CD14-positive monocyte (primary cell): ENCODE data around the gene FGF9. TPM values are rescaled to one million over a fixed set of nuclear protein-coding genes. Genes with fewer than 3 reads are reported as not detected.

Source experiments
- DNase-seq, 3 donors: peaks; one replicate each; pipeline ENCODE4 v3.0.0-alpha.2; 2011 to 2022
- H2AFZ ChIP-seq: 2 replicates; pipeline ENCODE4 v1.6.0; 2012; ENCODE audit warnings: mild to moderate bottlenecking, low read depth, low read length, inconsistent platforms; ENCODE audit not compliant: insufficient read depth, poor library complexity, severe bottlenecking
- H3K27ac ChIP-seq, 2 donors: 1 replicate in 1 of 2; 2 replicates in 1 of 2; pipeline ENCODE4 v1.5.1; 2012 to 2013; ENCODE audit warnings: low read length in 2 of 2, control low read depth in 1 of 2, inconsistent platforms in 1 of 2, low read depth in 1 of 2, mild to moderate bottlenecking in 1 of 2
- H3K27me3 ChIP-seq, 2 donors: one replicate each; pipeline versions ENCODE4 v1.6.0 to v1.6.1; 2011 to 2013; ENCODE audit warnings: low read length in 2 of 2; ENCODE audit not compliant: control insufficient read depth in 2 of 2, insufficient read depth in 2 of 2
- H3K36me3 ChIP-seq, 2 donors: replicated peaks in 1 of 2; 1 replicate in 1 of 2; 2 replicates in 1 of 2; pipeline versions ENCODE4 v1.5.1 to v1.6.1; 2012 to 2013; ENCODE audit warnings: low read length in 2 of 2, control low read depth in 1 of 2, inconsistent platforms in 1 of 2, mild to moderate bottlenecking in 1 of 2; ENCODE audit not compliant: insufficient read depth in 2 of 2, control insufficient read depth in 1 of 2
- H3K4me1 ChIP-seq, 2 donors: 1 replicate in 1 of 2; 2 replicates in 1 of 2; pipeline versions ENCODE4 v1.5.1 to v1.6.1; 2012 to 2013; ENCODE audit warnings: low read length in 2 of 2, control low read depth in 1 of 2, inconsistent platforms in 1 of 2, mild to moderate bottlenecking in 1 of 2, moderate library complexity in 1 of 2; ENCODE audit not compliant: insufficient read depth in 2 of 2, control insufficient read depth in 1 of 2
- H3K4me2 ChIP-seq: replicated peaks from 2 replicates; pipeline ENCODE3; 2012; ENCODE audit warnings: low read length, moderate library complexity, mild to moderate bottlenecking; ENCODE audit not compliant: poor library complexity, severe bottlenecking; ENCODE audit errors: extremely low read depth
- H3K4me3 ChIP-seq, 3 experiments: fragments of 200-600 bp in 1 of 3; sonication (generic) in 1 of 3; replicated peaks in 1 of 3; 1 replicate in 2 of 3; 2 replicates in 1 of 3; pipeline ENCODE4 v1.5.1; 2011 to 2013; ENCODE audit warnings: low read length in 3 of 3, mild to moderate bottlenecking in 3 of 3, control low read depth in 2 of 3, low read depth in 2 of 3, inconsistent platforms in 1 of 3, moderate library complexity in 1 of 3
- H3K79me2 ChIP-seq: 2 replicates; pipeline ENCODE4 v1.6.0; 2012; ENCODE audit warnings: mild to moderate bottlenecking, control low read depth, inconsistent platforms, low read length, moderate library complexity; ENCODE audit not compliant: insufficient read depth
- H3K9ac ChIP-seq: 2 replicates; pipeline ENCODE4 v1.6.0; 2017; ENCODE audit warnings: low read length, mild to moderate bottlenecking; ENCODE audit not compliant: insufficient read depth, poor library complexity, severe bottlenecking
- H3K9me3 ChIP-seq, 2 donors: replicated peaks in 1 of 2; 1 replicate in 1 of 2; 2 replicates in 1 of 2; pipeline versions ENCODE4 v1.5.1 to v1.6.1; 2012 to 2013; ENCODE audit warnings: low read length in 2 of 2, control low read depth in 1 of 2; ENCODE audit not compliant: control insufficient read depth in 1 of 2, insufficient read depth in 1 of 2
- H4K20me1 ChIP-seq: 2 replicates; pipeline ENCODE4 v1.6.0; 2012; ENCODE audit warnings: mild to moderate bottlenecking, low read length, control low read depth, moderate library complexity; ENCODE audit not compliant: insufficient read depth
- H3K27ac Mint-ChIP-seq, 7 donors: one replicate each; pipeline ENCODE4 v1.8.0; 2020; ENCODE audit warnings: mild to moderate bottlenecking in 7 of 7, mixed read lengths in 7 of 7, moderate library complexity in 6 of 7, inconsistent platforms in 2 of 7
- H3K27me3 Mint-ChIP-seq, 3 donors: one replicate each; pipeline ENCODE4 v1.8.0; 2021 to 2022; ENCODE audit warnings: low read depth in 3 of 3, mild to moderate bottlenecking in 3 of 3, mixed read lengths in 3 of 3, moderate library complexity in 3 of 3, inconsistent platforms in 1 of 3
- H3K36me3 Mint-ChIP-seq, 2 donors: one replicate each; pipeline ENCODE4 v1.8.0; 2020; ENCODE audit warnings: mixed read lengths in 2 of 2, inconsistent platforms in 1 of 2, mild to moderate bottlenecking in 1 of 2
- H3K4me1 Mint-ChIP-seq: one replicate; pipeline ENCODE4 v1.8.0; 2020; ENCODE audit warnings: mild to moderate bottlenecking, mixed read lengths
- H3K4me3 Mint-ChIP-seq, 2 donors: one replicate each; pipeline ENCODE4 v1.8.0; 2020; ENCODE audit warnings: mild to moderate bottlenecking in 2 of 2, mixed read lengths in 2 of 2, moderate library complexity in 1 of 2
- H3K9me3 Mint-ChIP-seq, 7 donors: one replicate each; pipeline ENCODE4 v1.8.0; 2020 to 2022; ENCODE audit warnings: mixed read lengths in 7 of 7, mild to moderate bottlenecking in 6 of 7, moderate library complexity in 6 of 7, inconsistent platforms in 2 of 7
- whole genome bisulfite sequencing: methylation state at CpG from one replicate; pipeline ENCODE4 v1.1.5; 2013; ENCODE audit warnings: missing lambda C conversion rate; ENCODE audit not compliant: insufficient coverage; 5-methylcytosine and 5-hydroxymethylcytosine counted together
- intact Hi-C, 2 donors: fragments of 100-400 bp; cut with micrococcal nuclease; formaldehyde crosslinking; loops; one replicate each; pipeline versions ENCODE4 v1.15.0 to v1.15.1; 2023
- polyA plus RNA-seq, 3 donors: library from polyadenylated mRNA; depleted of rRNA in 1 of 3; unstranded in 2 of 3; stranded (reverse) in 1 of 3; fragments of 300-500 nt in 2 of 3; fragments of >200 nt in 1 of 3; fragmentation: Illumina TruSeq in 2 of 3; gene quantifications; 1 replicate in 2 of 3; 2 replicates in 1 of 3; pipeline ENCODE4 v1.2.3, GENCODE V29; 2012 to 2021
- TF ChIP-seq, protein P1 (sequence below): fragments of 200-600 bp; IDR thresholded peaks from one replicate; pipeline ENCODE4 v1.8.0; 2022; ENCODE audit warnings: antibody characterized with exemption, mild to moderate bottlenecking

The FGF9 gene
- polyA plus RNA-seq, 3 donors, result 0.03 to 0.16 TPM; not detected in 1

DNA sequence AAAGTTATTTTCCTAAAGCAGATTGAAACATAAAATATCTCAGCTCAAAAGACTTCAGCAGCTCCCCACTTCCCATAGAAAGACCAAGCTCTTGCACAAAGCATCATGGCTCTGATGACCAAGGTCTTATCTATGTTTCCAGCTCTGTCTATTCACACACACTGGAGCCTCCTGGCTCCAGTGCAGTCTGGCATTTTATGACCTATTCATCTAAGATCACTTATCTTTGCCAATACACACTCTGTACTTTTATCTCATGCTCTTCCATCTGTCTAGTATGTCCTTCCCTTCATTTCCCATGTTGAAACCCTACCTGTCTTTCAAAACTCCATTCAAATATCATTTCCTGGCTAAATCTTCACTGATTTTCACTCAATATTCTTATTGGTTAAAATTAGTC lies 74.4 kb downstream of the FGF9 start:
- no peaks in the 10 kb centered on the region for H3K27me3 ChIP-seq
- intact Hi-C loops, result no loop called here
- no peaks in the 10 kb centered on the region for H3K36me3 ChIP-seq
- H3K4me3 ChIP-seq, result no peak overlapping the region
- no peaks in the 10 kb centered on the region for H4K20me1 ChIP-seq
- H3K4me2 ChIP-seq, result no peak overlapping the region
- no peaks in the 10 kb centered on the region for H3K9me3 ChIP-seq
- no peak overlapping the region for H3K4me3 Mint-ChIP-seq
- H3K27ac Mint-ChIP-seq, result no peak overlapping the region
- H3K27ac ChIP-seq, result no peak overlapping the region
- no peak for DNase-seq
- H3K27me3 Mint-ChIP-seq, result peaks cover 0 to 2% (median 2%) of the 10 kb centered on the region in 3 donors
- no peak overlapping the region for H3K9ac ChIP-seq
- no peaks in the 10 kb centered on the region for H3K79me2 ChIP-seq
- no peaks in the 10 kb centered on the region for H3K4me1 ChIP-seq
- H3K36me3 Mint-ChIP-seq, result no peaks in the 10 kb centered on the region
- TF ChIP-seq, protein P1, sequence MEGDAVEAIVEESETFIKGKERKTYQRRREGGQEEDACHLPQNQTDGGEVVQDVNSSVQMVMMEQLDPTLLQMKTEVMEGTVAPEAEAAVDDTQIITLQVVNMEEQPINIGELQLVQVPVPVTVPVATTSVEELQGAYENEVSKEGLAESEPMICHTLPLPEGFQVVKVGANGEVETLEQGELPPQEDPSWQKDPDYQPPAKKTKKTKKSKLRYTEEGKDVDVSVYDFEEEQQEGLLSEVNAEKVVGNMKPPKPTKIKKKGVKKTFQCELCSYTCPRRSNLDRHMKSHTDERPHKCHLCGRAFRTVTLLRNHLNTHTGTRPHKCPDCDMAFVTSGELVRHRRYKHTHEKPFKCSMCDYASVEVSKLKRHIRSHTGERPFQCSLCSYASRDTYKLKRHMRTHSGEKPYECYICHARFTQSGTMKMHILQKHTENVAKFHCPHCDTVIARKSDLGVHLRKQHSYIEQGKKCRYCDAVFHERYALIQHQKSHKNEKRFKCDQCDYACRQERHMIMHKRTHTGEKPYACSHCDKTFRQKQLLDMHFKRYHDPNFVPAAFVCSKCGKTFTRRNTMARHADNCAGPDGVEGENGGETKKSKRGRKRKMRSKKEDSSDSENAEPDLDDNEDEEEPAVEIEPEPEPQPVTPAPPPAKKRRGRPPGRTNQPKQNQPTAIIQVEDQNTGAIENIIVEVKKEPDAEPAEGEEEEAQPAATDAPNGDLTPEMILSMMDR, result no peak
- no peak overlapping the region for H2AFZ ChIP-seq
- H3K4me1 Mint-ChIP-seq, result no peaks in the 10 kb centered on the region
- H3K9me3 Mint-ChIP-seq, result peaks cover 0 to 2% (median under 1%) of the 10 kb centered on the region in 7 donors

DNA sequence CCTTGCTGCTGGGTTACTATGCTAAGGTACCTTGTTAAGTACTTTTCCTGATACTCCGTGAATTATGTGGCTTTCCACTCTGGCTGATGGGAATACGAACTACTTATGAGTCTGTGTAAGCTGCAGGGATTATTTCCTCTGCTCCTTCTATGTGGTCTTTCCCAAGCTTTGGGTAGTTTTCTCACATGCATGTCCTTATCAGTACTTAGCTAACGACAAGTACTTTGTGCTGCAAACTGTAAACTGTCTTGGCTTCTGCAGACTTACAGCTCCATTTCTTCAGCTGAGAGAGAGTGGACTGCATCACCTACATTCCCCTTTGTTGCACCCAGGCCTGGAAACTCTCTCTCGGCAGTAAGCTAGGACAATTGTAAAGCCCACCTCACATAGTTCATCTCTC lies 76.6 kb downstream of the FGF9 start:
- Histone ChIP-seq H3K27me3 (no peaks in the 10 kb centered on the region), H4K20me1 (no peaks in the 10 kb centered on the region), H3K36me3 (no peaks in the 10 kb centered on the region), H3K4me2 (no peak overlapping the region), H3K79me2 (no peaks in the 10 kb centered on the region), H3K27ac (no peak overlapping the region), H3K4me3 (no peak overlapping the region), H3K9ac (no peak overlapping the region), H3K9me3 (no peaks in the 10 kb centered on the region), H2AFZ (no peak overlapping the region), H3K4me1 (no peaks in the 10 kb centered on the region)
- no peaks in the 10 kb centered on the region for H3K36me3 Mint-ChIP-seq
- no peak overlapping the region for H3K27ac Mint-ChIP-seq
- TF ChIP-seq, protein P1, result no peak
- 40% methylated on average over 4 of the region's 4 CpGs for WGBS
- H3K9me3 Mint-ChIP-seq, result peaks cover 0 to 5% (median 2%) of the 10 kb centered on the region in 7 donors
- no peaks in the 10 kb centered on the region for H3K4me1 Mint-ChIP-seq
- H3K27me3 Mint-ChIP-seq, result peaks cover 0 to 6% (median 2%) of the 10 kb centered on the region in 3 donors
- H3K4me3 Mint-ChIP-seq, result no peak overlapping the region
- intact Hi-C loops, result no loop called here
- DNase-seq, result no peak
